ENCODE data around the gene BCAP31. TPM values are rescaled to one million over a fixed set of nuclear protein-coding genes. Genes with fewer than 3 reads are reported as not detected.

The BCAP31 gene
- total RNA-seq, 1 experiment from 2014 or later, result 138 TPM

GRCh38 chrX:153669901-153670731 is 54.1 kb downstream of the BCAP31 start:
- DNase-seq, result no peak
- no peak overlapping the region for H3K18ac ChIP-seq (ENCODE audit: insufficient read length, low read depth, low read length)
- no peak overlapping the region for H3K4ac ChIP-seq (ENCODE audit: low read depth, low read length)
- H3T11ph ChIP-seq (ENCODE audit: low read length), result no peak overlapping the region
- Mint-ChIP-seq H3K9me3 (peaks cover 69 to 82% of the 10 kb centered on the region in 2 experiments), H3K27me3 (ENCODE audit: low read depth) (peaks cover 42% of the 10 kb centered on the region), H3K4me1 (peaks cover 14 to 27% of the 10 kb centered on the region in 2 experiments), H3K36me3 (ENCODE audit: insufficient read depth in 1 of 3, low read depth in 3 of 3) (peaks cover 2 to 17% (median 10%) of the 10 kb centered on the region in 3 experiments; a peak in 6 of 7 replicates), H3K4me3 (no peak overlapping the region), H3K27ac (no peak overlapping the region)
- no peak overlapping the region for H2AFZ ChIP-seq (ENCODE audit: low read length)
- H3K27ac ChIP-seq (ENCODE audit: insufficient read length, low read depth, low read length), result no peak overlapping the region
- H3K4me2 ChIP-seq (ENCODE audit: insufficient read depth, insufficient read length, low read length), result no peak overlapping the region
- H2BK12ac ChIP-seq (ENCODE audit: insufficient read length, low read depth, low read length), result no peak overlapping the region
- H2BK15ac ChIP-seq (ENCODE audit: low read depth, low read length), result no peak overlapping the region
- H3K9ac ChIP-seq (ENCODE audit: extremely low read depth, insufficient read length, low read length), result no peak overlapping the region
- H2BK5ac ChIP-seq (ENCODE audit: insufficient read length, low read length), result no peak overlapping the region
- H3K27me3 ChIP-seq (ENCODE audit: insufficient read depth, low read length), result no peaks in the 10 kb centered on the region; the same call in 1 of the 2 replicates
- H3K4me1 ChIP-seq (ENCODE audit: insufficient read depth, low read length), result no peaks in the 10 kb centered on the region
- no peak for TF ChIP-seq CTCF (conservative IDR thresholded peaks at IDR 0.05)
- no peak overlapping the region for H3K56ac ChIP-seq (ENCODE audit: insufficient read length, low read depth, low read length)
- H4K8ac ChIP-seq (replicated peaks; ENCODE audit: insufficient read length, low read depth, low read length), result no peak overlapping the region
- no peak overlapping the region for H4K91ac ChIP-seq (ENCODE audit: insufficient read length, low read depth, low read length)
- H2BK120ac ChIP-seq (ENCODE audit: low read depth, low read length, poor library complexity, severe bottlenecking), result no peak overlapping the region
- no CpG with 5 or more reads among the region's 23 CpGs for WGBS (ENCODE audit: extremely low coverage, insufficient read length, low lambda C conversion rate)
- H3K23me2 ChIP-seq (ENCODE audit: insufficient read length, low read depth, low read length, poor library complexity, severe bottlenecking), result no peaks in the 10 kb centered on the region
- H2AK5ac ChIP-seq (ENCODE audit: insufficient read length, low read length), result no peak overlapping the region
- no peaks in the 10 kb centered on the region for H3K79me2 ChIP-seq (ENCODE audit: insufficient read depth, low read length)
- H3K23ac ChIP-seq (ENCODE audit: insufficient read length, low read depth, low read length), result no peak overlapping the region
- H4K20me1 ChIP-seq (ENCODE audit: control insufficient read depth, insufficient read depth, insufficient read length), result no peaks in the 10 kb centered on the region
- peaks cover 13% of the 10 kb centered on the region for H3K9me3 ChIP-seq (ENCODE audit: control insufficient read depth, low read depth, low read length)
- H2BK20ac ChIP-seq (ENCODE audit: low read depth, low read length, poor library complexity, severe bottlenecking), result no peak overlapping the region
- H3K14ac ChIP-seq (ENCODE audit: insufficient read depth, low read length), result no peak overlapping the region
- no peak overlapping the region for H4K5ac ChIP-seq (ENCODE audit: insufficient read length, low read depth, low read length)
- no peaks in the 10 kb centered on the region for H3K79me1 ChIP-seq (ENCODE audit: insufficient read depth, low read depth, low read length, poor library complexity, severe bottlenecking)
